ENCODE data around the gene BTNL8.

DNA sequence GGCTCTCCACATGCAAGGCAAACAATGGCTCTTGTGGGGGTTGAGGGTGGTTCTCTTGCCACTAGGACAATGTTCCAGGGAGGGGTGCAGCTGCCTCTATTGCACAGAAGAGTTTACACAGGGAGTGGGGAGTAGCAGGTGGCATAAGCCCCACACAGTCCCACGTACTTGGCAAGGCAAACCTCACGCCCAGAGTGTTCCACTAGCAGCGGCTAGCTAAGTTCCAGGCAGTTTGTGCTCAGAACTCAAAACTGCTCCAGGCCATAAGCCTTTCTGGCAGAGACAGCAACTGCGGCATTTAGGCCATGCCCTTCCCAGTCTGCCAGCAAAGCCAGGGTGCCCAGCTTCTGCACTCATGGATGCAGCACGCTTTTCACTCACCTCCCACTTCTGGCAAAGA lies 60.7 kb downstream of the BTNL8 start:
- TF ChIP-seq, protein P1, sequence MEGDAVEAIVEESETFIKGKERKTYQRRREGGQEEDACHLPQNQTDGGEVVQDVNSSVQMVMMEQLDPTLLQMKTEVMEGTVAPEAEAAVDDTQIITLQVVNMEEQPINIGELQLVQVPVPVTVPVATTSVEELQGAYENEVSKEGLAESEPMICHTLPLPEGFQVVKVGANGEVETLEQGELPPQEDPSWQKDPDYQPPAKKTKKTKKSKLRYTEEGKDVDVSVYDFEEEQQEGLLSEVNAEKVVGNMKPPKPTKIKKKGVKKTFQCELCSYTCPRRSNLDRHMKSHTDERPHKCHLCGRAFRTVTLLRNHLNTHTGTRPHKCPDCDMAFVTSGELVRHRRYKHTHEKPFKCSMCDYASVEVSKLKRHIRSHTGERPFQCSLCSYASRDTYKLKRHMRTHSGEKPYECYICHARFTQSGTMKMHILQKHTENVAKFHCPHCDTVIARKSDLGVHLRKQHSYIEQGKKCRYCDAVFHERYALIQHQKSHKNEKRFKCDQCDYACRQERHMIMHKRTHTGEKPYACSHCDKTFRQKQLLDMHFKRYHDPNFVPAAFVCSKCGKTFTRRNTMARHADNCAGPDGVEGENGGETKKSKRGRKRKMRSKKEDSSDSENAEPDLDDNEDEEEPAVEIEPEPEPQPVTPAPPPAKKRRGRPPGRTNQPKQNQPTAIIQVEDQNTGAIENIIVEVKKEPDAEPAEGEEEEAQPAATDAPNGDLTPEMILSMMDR (IDR thresholded peaks at IDR 0.05; ENCODE audit: low read length), result no peak
- TF ChIP-seq EZH2 (IDR thresholded peaks at IDR 0.05; ENCODE audit: borderline replicate concordance, low read length), result no peak

All from OCI-LY1 (cell line).